ENCODE results near the gene KRTAP9-4. TPM values are rescaled to one million over a fixed set of nuclear protein-coding genes. Genes with fewer than 3 reads are reported as not detected.
"Not testable (repeated sequence)": the region's sequence is repeated elsewhere in the genome, so short reads cannot be mapped to it uniquely, and the experiment has no call there.

KRTAP9-4 gene
- total and polyA plus RNA-seq, 2 of the 8 experiments (the other 6 are each of a cell fraction or from before 2014, with no cell fraction given): not detected

DNA sequence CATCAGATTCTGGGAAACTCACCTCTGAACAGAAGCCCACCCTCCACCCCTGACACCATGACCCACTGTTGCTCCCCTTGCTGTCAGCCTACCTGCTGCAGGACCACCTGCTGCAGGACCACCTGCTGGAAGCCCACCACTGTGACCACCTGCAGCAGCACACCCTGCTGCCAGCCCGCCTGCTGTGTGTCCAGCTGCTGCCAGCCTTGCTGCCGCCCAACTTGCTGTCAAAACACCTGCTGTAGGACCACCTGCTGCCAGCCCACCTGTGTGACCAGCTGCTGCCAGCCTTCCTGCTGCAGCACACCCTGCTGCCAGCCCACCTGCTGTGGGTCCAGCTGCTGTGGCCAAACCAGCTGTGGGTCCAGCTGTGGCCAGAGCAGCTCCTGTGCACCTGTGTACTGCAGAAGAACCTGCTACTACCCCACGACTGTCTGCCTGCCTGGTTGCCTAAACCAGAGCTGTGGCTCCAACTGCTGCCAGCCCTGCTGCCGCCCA lies 22.8 kb upstream of the KRTAP9-4 start, which contains the start of gene KRTAP9-2:
KRTAP9-2 (plus strand) TSS at position 51 of the 498 bp plus-strand sequence; CDS start at position 58, 7 bp downstream.
- peak within 1 kb of the TSS; percentile 33; the same call in 1 of the 2 replicates for H2AFZ ChIP-seq (ENCODE audit: low read length)
- H3K79me2 ChIP-seq (ENCODE audit: control insufficient read depth in 1 of 2, insufficient read depth in 2 of 2, low read length in 2 of 2); DNase-seq (ENCODE audit: low read depth in 1 of 2, low spot score in 2 of 2); H3K36me3 ChIP-seq (ENCODE audit: control insufficient read depth in 2 of 4, insufficient read depth in 4 of 4, low read length in 3 of 4); H4K20me1 ChIP-seq (replicated peaks in 1 of 2; ENCODE audit: control insufficient read depth in 1 of 2, insufficient read depth in 2 of 2, low read length in 2 of 2); H2AK5ac ChIP-seq (ENCODE audit: low read depth, low read length); H3K27me3 ChIP-seq (replicated peaks in 1 of 4; ENCODE audit: control insufficient read depth in 3 of 4, extremely low read depth in 1 of 4, insufficient read depth in 3 of 4, low read length in 3 of 4); CTCF ChIA-PET (ENCODE audit: partially characterized antibody); H3K9me3 ChIP-seq (ENCODE audit: insufficient read depth in 2 of 2, low read depth in 1 of 2, low read length in 1 of 2); H4K91ac ChIP-seq (replicated peaks; ENCODE audit: insufficient read length, low read length); H3K4me2 ChIP-seq (ENCODE audit: insufficient read depth in 1 of 2, low read depth in 2 of 2, low read length in 2 of 2); H2BK20ac ChIP-seq (ENCODE audit: low read length); H3K14ac ChIP-seq (ENCODE audit: insufficient read length); H2BK5ac ChIP-seq (ENCODE audit: low read depth, low read length); H3K23me2 ChIP-seq (ENCODE audit: low read depth, low read length); H2BK120ac ChIP-seq (replicated peaks; ENCODE audit: low read depth, low read length); H4K8ac ChIP-seq (ENCODE audit: extremely low read depth, insufficient read depth, low read length); H2BK12ac ChIP-seq (ENCODE audit: low read depth, low read length); POLR2A ChIA-PET (ENCODE audit: partially characterized antibody); H3K23ac ChIP-seq (ENCODE audit: insufficient read length); H2BK15ac ChIP-seq (ENCODE audit: low read length); H3K18ac ChIP-seq (ENCODE audit: extremely low read depth, low read length); H3K9ac ChIP-seq (replicated peaks in 1 of 4; ENCODE audit: extremely low read depth in 1 of 4, low read depth in 3 of 4, low read length in 3 of 4); H3K27ac ChIP-seq (ENCODE audit: low read depth, low read length); H3K4me3 ChIP-seq (ENCODE audit: extremely low read depth in 1 of 4, insufficient read depth in 2 of 4, low read depth in 3 of 4, low read length in 4 of 4); H3K4me1 ChIP-seq (replicated peaks in 1 of 4; ENCODE audit: control insufficient read depth in 3 of 4, insufficient read depth in 4 of 4, low read length in 3 of 4); H3K79me1 ChIP-seq (ENCODE audit: low read depth, low read length); H3K4ac ChIP-seq (replicated peaks; ENCODE audit: insufficient read length, low read depth, low read length); H4K5ac ChIP-seq (ENCODE audit: insufficient read length, low read depth, low read length); FAIRE-seq; H3K56ac ChIP-seq (replicated peaks; ENCODE audit: insufficient read length, low read depth, low read length): not testable (repeated sequence)
- WGBS, 2 experiments (ENCODE audit: extremely low coverage in 1 of 2, insufficient coverage in 1 of 2, insufficient read length in 1 of 2, insufficient replicate concordance in 2 of 2, low coverage in 1 of 2, low lambda C conversion rate in 2 of 2, missing lambda C conversion rate in 1 of 2): 78% methylated on average over 3 of the region's 4 CpGs; no CpG with 5 or more reads in 1 of the 2 experiments
